ENCODE data around the gene ASTN1.

- TF ChIP-seq EZH2 (IDR thresholded peaks at IDR 0.05) (no peak), POLR2AphosphoS5 (IDR thresholded peaks at IDR 0.05; ENCODE audit: borderline replicate concordance, low read depth, low read length) (no peak), FOXP2 (optimal IDR thresholded peaks at IDR 0.05; ENCODE audit: control extremely low read depth, extremely low read length, insufficient read depth) (no peak)
Measured at GRCh38 chr1:177054542-177054941, 110.0 kb downstream of the ASTN1 start.
